GM19324 (cell line): ENCODE measurements around the gene CIZ1.

Experiments
- ATAC-seq: cut with Tn5 transposase; IDR thresholded peaks from one replicate; pipeline ENCODE4 v1.9.1; 2021; ENCODE audit warnings: mild to moderate bottlenecking, moderate library complexity; ENCODE audit not compliant: unreplicated experiment, low FRiP score

CIZ1 gene

DNA sequence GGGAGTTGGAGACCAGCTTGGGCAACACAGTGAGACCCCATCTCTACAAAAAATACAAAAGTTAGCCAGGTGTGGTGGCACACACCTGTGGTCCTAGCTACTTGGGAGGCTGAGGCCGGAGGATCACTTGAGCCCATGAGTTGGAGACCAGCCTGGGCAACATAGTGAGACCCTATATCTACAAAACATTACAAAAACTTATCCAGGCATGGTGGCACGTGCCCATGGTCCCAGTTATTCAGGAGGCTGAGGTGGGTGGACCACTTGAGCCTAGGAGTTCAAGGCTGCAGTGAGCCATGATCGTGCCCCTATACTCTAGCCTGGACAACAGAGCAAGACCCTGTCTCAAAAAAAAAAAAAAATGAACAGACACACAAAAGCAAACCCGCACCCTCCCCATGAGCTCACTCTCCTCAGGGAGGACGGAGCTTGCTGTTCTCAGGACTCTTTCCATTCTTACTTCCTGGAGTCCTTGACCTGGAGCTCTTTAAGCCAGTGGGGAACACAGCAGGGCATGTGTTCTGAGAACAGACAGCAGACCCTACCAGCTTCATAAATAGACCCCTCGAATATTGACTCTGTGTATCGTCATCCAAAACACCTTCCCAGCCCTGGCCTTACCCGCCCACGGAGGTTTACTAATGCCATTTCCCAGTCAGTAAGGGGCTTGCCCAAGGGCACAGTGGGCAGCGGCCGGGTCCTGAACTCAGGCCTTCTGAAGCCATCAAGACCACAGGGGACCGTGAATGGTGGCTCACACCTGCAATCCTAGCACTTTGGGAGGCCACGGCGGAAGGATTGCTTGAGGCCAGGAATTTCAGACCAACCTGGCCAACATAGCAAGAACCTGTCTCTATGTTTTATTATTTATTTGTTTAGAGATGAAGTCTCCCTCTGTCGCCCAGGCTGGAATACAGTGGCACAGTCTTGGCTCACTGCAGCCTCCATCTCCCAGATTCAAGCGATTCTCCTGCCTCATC, 75.0 kb downstream of the CIZ1 start:
- ATAC-seq, result no peak
